SK-N-SH treated with all-trans-retinoic acid at 6 μM for 48 hours (cell line): ENCODE results near the gene KLHL29.

Source experiments
- ISL1 ChIP-seq: fragments of 250-450 bp; sonication (Bioruptor Pico); IDR thresholded peaks from 2 replicates; pipeline ENCODE4 v2.1.2; 2022; ENCODE audit warnings: mild to moderate bottlenecking, moderate library complexity
- POU6F1 ChIP-seq: fragments of 250-450 bp; sonication (Bioruptor Pico); IDR thresholded peaks from 2 replicates; pipeline ENCODE4 v1.8.0; 2021; ENCODE audit warnings: low read depth, mild to moderate bottlenecking, moderate library complexity, borderline replicate concordance
- RARB ChIP-seq: fragments of 250-450 bp; sonication (Bioruptor Pico); IDR thresholded peaks from 2 replicates; pipeline ENCODE4 v1.8.0; 2021; ENCODE audit warnings: mild to moderate bottlenecking, moderate library complexity
- TSHZ2 ChIP-seq: fragments of 250-450 bp; sonication (Bioruptor Pico); IDR thresholded peaks from 2 replicates; pipeline ENCODE4 v1.5.0; 2020; ENCODE audit warnings: mild to moderate bottlenecking, moderate library complexity
- ZC3H10 ChIP-seq: fragments of 250-450 bp; sonication (Bioruptor Pico); IDR thresholded peaks from 2 replicates; pipeline ENCODE4 v1.5.1; 2021; ENCODE audit warnings: mild to moderate bottlenecking, moderate library complexity

GRCh38 chr2:23404426-23404825 is 19.4 kb downstream of the KLHL29 start:
- TF ChIP-seq RARB (CRISPR knock-in tag) (no peak), POU6F1 (CRISPR knock-in tag) (no peak), ZC3H10 (CRISPR knock-in tag) (no peak), ISL1 (CRISPR knock-in tag) (no peak), TSHZ2 (CRISPR knock-in tag) (peak; percentile 67; the same call in 1 of the 2 replicates)
